ENCODE results near the gene IRAK2. TPM values are rescaled to one million over a fixed set of nuclear protein-coding genes. Genes with fewer than 3 reads are reported as not detected.

IRAK2 gene
- total RNA-seq, 1 experiment from 2014 or later: 0.61 TPM

DNA sequence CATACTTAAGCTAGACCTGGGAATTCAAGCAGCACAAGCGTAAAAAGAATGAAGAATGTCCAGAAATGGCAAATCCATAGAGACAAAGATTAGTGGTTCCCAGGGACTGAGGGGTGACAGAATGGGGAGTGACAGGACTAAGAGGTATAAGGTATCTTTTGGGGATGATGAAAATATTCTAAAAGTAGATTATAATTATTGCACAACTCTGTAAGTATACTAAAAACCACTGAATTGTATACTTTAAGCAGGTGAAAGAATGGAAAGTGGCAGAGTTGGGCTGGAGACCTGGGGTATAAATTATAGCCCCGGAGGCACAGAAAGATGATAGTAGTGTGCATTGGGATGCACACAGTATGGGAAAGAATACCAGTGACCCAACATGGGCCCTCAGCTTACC, 43.7 kb upstream of the IRAK2 start:
- WGBS (ENCODE audit: extremely low coverage, insufficient read length, low lambda C conversion rate): no CpG with 5 or more reads among the region's 2 CpGs
- H3K4me2 ChIP-seq (ENCODE audit: insufficient read depth, insufficient read length, low read length): no peak overlapping the region
- H4K5ac ChIP-seq (ENCODE audit: insufficient read length, low read depth, low read length): no peak overlapping the region
- H3K36me3 Mint-ChIP-seq (ENCODE audit: insufficient read depth in 1 of 3, low read depth in 3 of 3): peaks cover 12 to 49% (median 38%) of the 10 kb centered on the region in 3 experiments; a peak in 6 of 7 replicates
- H3K27ac ChIP-seq (ENCODE audit: insufficient read length, low read depth, low read length): no peak overlapping the region
- H3K4me1 Mint-ChIP-seq: peaks cover 7 to 8% of the 10 kb centered on the region in 2 experiments
- no peak overlapping the region for H3K18ac ChIP-seq (ENCODE audit: insufficient read length, low read depth, low read length)
- H3K27me3 Mint-ChIP-seq (ENCODE audit: low read depth): no peaks in the 10 kb centered on the region
- no peak overlapping the region for H3K9ac ChIP-seq (ENCODE audit: extremely low read depth, insufficient read length, low read length)
- H3K27ac Mint-ChIP-seq: no peak overlapping the region; a peak in 1 of 7 replicates
- H3K23me2 ChIP-seq (ENCODE audit: insufficient read length, low read depth, low read length, poor library complexity, severe bottlenecking): peaks cover 4% of the 10 kb centered on the region
- H4K20me1 ChIP-seq (ENCODE audit: control insufficient read depth, insufficient read depth, insufficient read length): no peaks in the 10 kb centered on the region
- H4K91ac ChIP-seq (ENCODE audit: insufficient read length, low read depth, low read length): no peak overlapping the region
- H3K4ac ChIP-seq (ENCODE audit: low read depth, low read length): no peak overlapping the region
- H2BK15ac ChIP-seq (ENCODE audit: low read depth, low read length): no peak overlapping the region
- no peak overlapping the region for H2AFZ ChIP-seq (ENCODE audit: low read length)
- no peak overlapping the region for H2BK12ac ChIP-seq (ENCODE audit: insufficient read length, low read depth, low read length)
- H2BK5ac ChIP-seq (ENCODE audit: insufficient read length, low read length): no peak overlapping the region
- H2BK120ac ChIP-seq (ENCODE audit: low read depth, low read length, poor library complexity, severe bottlenecking): no peak overlapping the region
- no peak overlapping the region for H3K4me3 Mint-ChIP-seq
- no peak for DNase-seq
- H3K4me1 ChIP-seq (ENCODE audit: insufficient read depth, low read length): no peaks in the 10 kb centered on the region
- H3K14ac ChIP-seq (ENCODE audit: insufficient read depth, low read length): no peak overlapping the region
- no peak overlapping the region for H3K23ac ChIP-seq (ENCODE audit: insufficient read length, low read depth, low read length)
- H3K9me3 ChIP-seq (ENCODE audit: control insufficient read depth, low read depth, low read length): no peaks in the 10 kb centered on the region
- H3K79me2 ChIP-seq (ENCODE audit: insufficient read depth, low read length): peaks cover 14% of the 10 kb centered on the region; the same call in 1 of the 2 replicates
- H2AK5ac ChIP-seq (ENCODE audit: insufficient read length, low read length): no peak overlapping the region
- TF ChIP-seq, protein P1, sequence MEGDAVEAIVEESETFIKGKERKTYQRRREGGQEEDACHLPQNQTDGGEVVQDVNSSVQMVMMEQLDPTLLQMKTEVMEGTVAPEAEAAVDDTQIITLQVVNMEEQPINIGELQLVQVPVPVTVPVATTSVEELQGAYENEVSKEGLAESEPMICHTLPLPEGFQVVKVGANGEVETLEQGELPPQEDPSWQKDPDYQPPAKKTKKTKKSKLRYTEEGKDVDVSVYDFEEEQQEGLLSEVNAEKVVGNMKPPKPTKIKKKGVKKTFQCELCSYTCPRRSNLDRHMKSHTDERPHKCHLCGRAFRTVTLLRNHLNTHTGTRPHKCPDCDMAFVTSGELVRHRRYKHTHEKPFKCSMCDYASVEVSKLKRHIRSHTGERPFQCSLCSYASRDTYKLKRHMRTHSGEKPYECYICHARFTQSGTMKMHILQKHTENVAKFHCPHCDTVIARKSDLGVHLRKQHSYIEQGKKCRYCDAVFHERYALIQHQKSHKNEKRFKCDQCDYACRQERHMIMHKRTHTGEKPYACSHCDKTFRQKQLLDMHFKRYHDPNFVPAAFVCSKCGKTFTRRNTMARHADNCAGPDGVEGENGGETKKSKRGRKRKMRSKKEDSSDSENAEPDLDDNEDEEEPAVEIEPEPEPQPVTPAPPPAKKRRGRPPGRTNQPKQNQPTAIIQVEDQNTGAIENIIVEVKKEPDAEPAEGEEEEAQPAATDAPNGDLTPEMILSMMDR (conservative IDR thresholded peaks at IDR 0.05): no peak
- H3K79me1 ChIP-seq (ENCODE audit: insufficient read depth, low read depth, low read length, poor library complexity, severe bottlenecking): peaks cover 4% of the 10 kb centered on the region
- H3T11ph ChIP-seq (ENCODE audit: low read length): no peak overlapping the region
- H2BK20ac ChIP-seq (ENCODE audit: low read depth, low read length, poor library complexity, severe bottlenecking): no peak overlapping the region
- no peaks in the 10 kb centered on the region for H3K27me3 ChIP-seq (ENCODE audit: insufficient read depth, low read length)
- H4K8ac ChIP-seq (replicated peaks; ENCODE audit: insufficient read length, low read depth, low read length): no peak overlapping the region
- H3K9me3 Mint-ChIP-seq: no peaks in the 10 kb centered on the region
- H3K56ac ChIP-seq (ENCODE audit: insufficient read length, low read depth, low read length): no peak overlapping the region

Data from H9 (cell line).